CD14-positive monocyte (primary cell): Measurements from ENCODE around the gene DCD. TPM values are rescaled to one million over a fixed set of nuclear protein-coding genes. Genes with fewer than 3 reads are reported as not detected.

Experiments
- DNase-seq, 3 donors: peaks; one replicate each; pipeline ENCODE4 v3.0.0-alpha.2; 2011 to 2022
- H2AFZ ChIP-seq: 2 replicates; pipeline ENCODE4 v1.6.0; 2012; ENCODE audit warnings: mild to moderate bottlenecking, low read depth, low read length, inconsistent platforms; ENCODE audit not compliant: insufficient read depth, poor library complexity, severe bottlenecking
- H3K27ac ChIP-seq, 2 donors: 1 replicate in 1 of 2; 2 replicates in 1 of 2; pipeline ENCODE4 v1.5.1; 2012 to 2013; ENCODE audit warnings: low read length in 2 of 2, control low read depth in 1 of 2, inconsistent platforms in 1 of 2, low read depth in 1 of 2, mild to moderate bottlenecking in 1 of 2
- H3K27me3 ChIP-seq, 2 donors: one replicate each; pipeline versions ENCODE4 v1.6.0 to v1.6.1; 2011 to 2013; ENCODE audit warnings: low read length in 2 of 2; ENCODE audit not compliant: control insufficient read depth in 2 of 2, insufficient read depth in 2 of 2
- H3K36me3 ChIP-seq, 2 donors: replicated peaks in 1 of 2; 1 replicate in 1 of 2; 2 replicates in 1 of 2; pipeline versions ENCODE4 v1.5.1 to v1.6.1; 2012 to 2013; ENCODE audit warnings: low read length in 2 of 2, control low read depth in 1 of 2, inconsistent platforms in 1 of 2, mild to moderate bottlenecking in 1 of 2; ENCODE audit not compliant: insufficient read depth in 2 of 2, control insufficient read depth in 1 of 2
- H3K4me1 ChIP-seq, 2 donors: 1 replicate in 1 of 2; 2 replicates in 1 of 2; pipeline versions ENCODE4 v1.5.1 to v1.6.1; 2012 to 2013; ENCODE audit warnings: low read length in 2 of 2, control low read depth in 1 of 2, inconsistent platforms in 1 of 2, mild to moderate bottlenecking in 1 of 2, moderate library complexity in 1 of 2; ENCODE audit not compliant: insufficient read depth in 2 of 2, control insufficient read depth in 1 of 2
- H3K4me2 ChIP-seq: replicated peaks from 2 replicates; pipeline ENCODE3; 2012; ENCODE audit warnings: low read length, moderate library complexity, mild to moderate bottlenecking; ENCODE audit not compliant: poor library complexity, severe bottlenecking; ENCODE audit errors: extremely low read depth
- H3K4me3 ChIP-seq, 3 experiments: fragments of 200-600 bp in 1 of 3; sonication (generic) in 1 of 3; replicated peaks in 1 of 3; 1 replicate in 2 of 3; 2 replicates in 1 of 3; pipeline ENCODE4 v1.5.1; 2011 to 2013; ENCODE audit warnings: low read length in 3 of 3, mild to moderate bottlenecking in 3 of 3, control low read depth in 2 of 3, low read depth in 2 of 3, inconsistent platforms in 1 of 3, moderate library complexity in 1 of 3
- H3K79me2 ChIP-seq: 2 replicates; pipeline ENCODE4 v1.6.0; 2012; ENCODE audit warnings: mild to moderate bottlenecking, control low read depth, inconsistent platforms, low read length, moderate library complexity; ENCODE audit not compliant: insufficient read depth
- H3K9ac ChIP-seq: 2 replicates; pipeline ENCODE4 v1.6.0; 2017; ENCODE audit warnings: low read length, mild to moderate bottlenecking; ENCODE audit not compliant: insufficient read depth, poor library complexity, severe bottlenecking
- H3K9me3 ChIP-seq, 2 donors: replicated peaks in 1 of 2; 1 replicate in 1 of 2; 2 replicates in 1 of 2; pipeline versions ENCODE4 v1.5.1 to v1.6.1; 2012 to 2013; ENCODE audit warnings: low read length in 2 of 2, control low read depth in 1 of 2; ENCODE audit not compliant: control insufficient read depth in 1 of 2, insufficient read depth in 1 of 2
- H4K20me1 ChIP-seq: 2 replicates; pipeline ENCODE4 v1.6.0; 2012; ENCODE audit warnings: mild to moderate bottlenecking, low read length, control low read depth, moderate library complexity; ENCODE audit not compliant: insufficient read depth
- H3K27ac Mint-ChIP-seq, 7 donors: one replicate each; pipeline ENCODE4 v1.8.0; 2020; ENCODE audit warnings: mild to moderate bottlenecking in 7 of 7, mixed read lengths in 7 of 7, moderate library complexity in 6 of 7, inconsistent platforms in 2 of 7
- H3K27me3 Mint-ChIP-seq, 3 donors: one replicate each; pipeline ENCODE4 v1.8.0; 2021 to 2022; ENCODE audit warnings: low read depth in 3 of 3, mild to moderate bottlenecking in 3 of 3, mixed read lengths in 3 of 3, moderate library complexity in 3 of 3, inconsistent platforms in 1 of 3
- H3K36me3 Mint-ChIP-seq, 2 donors: one replicate each; pipeline ENCODE4 v1.8.0; 2020; ENCODE audit warnings: mixed read lengths in 2 of 2, inconsistent platforms in 1 of 2, mild to moderate bottlenecking in 1 of 2
- H3K4me1 Mint-ChIP-seq: one replicate; pipeline ENCODE4 v1.8.0; 2020; ENCODE audit warnings: mild to moderate bottlenecking, mixed read lengths
- H3K4me3 Mint-ChIP-seq, 2 donors: one replicate each; pipeline ENCODE4 v1.8.0; 2020; ENCODE audit warnings: mild to moderate bottlenecking in 2 of 2, mixed read lengths in 2 of 2, moderate library complexity in 1 of 2
- H3K9me3 Mint-ChIP-seq, 7 donors: one replicate each; pipeline ENCODE4 v1.8.0; 2020 to 2022; ENCODE audit warnings: mixed read lengths in 7 of 7, mild to moderate bottlenecking in 6 of 7, moderate library complexity in 6 of 7, inconsistent platforms in 2 of 7
- CTCF ChIP-seq: fragments of 200-600 bp; IDR thresholded peaks from one replicate; pipeline ENCODE4 v1.8.0; 2022; ENCODE audit warnings: antibody characterized with exemption, mild to moderate bottlenecking
- WGBS: methylation state at CpG from one replicate; pipeline ENCODE4 v1.1.5; 2013; ENCODE audit warnings: missing lambda C conversion rate; ENCODE audit not compliant: insufficient coverage; 5-methylcytosine and 5-hydroxymethylcytosine counted together
- intact Hi-C, 2 donors: fragments of 100-400 bp; cut with micrococcal nuclease; formaldehyde crosslinking; loops; one replicate each; pipeline versions ENCODE4 v1.15.0 to v1.15.1; 2023
- polyA plus RNA-seq, 3 donors: library from polyadenylated mRNA; depleted of rRNA in 1 of 3; unstranded in 2 of 3; stranded (reverse) in 1 of 3; fragments of 300-500 nt in 2 of 3; fragments of >200 nt in 1 of 3; fragmentation: Illumina TruSeq in 2 of 3; gene quantifications; 1 replicate in 2 of 3; 2 replicates in 1 of 3; pipeline ENCODE4 v1.2.3, GENCODE V29; 2012 to 2021

Gene DCD
- polyA plus RNA-seq, 3 donors = not detected

GRCh38 chr12:54596526-54596946 is 51.6 kb downstream of the DCD start:
- DNase-seq = peak; percentile 31 to 46 (median 44)
- H3K9me3 Mint-ChIP-seq = no peaks in the 10 kb centered on the region
- H3K27ac ChIP-seq = no peak overlapping the region
- no peaks in the 10 kb centered on the region for H3K9me3 ChIP-seq
- peak; percentile 86 for TF ChIP-seq CTCF
- no peak overlapping the region for H3K4me3 Mint-ChIP-seq
- 34% methylated on average over 3 of the region's 3 CpGs for WGBS
- H3K27me3 ChIP-seq = no peaks in the 10 kb centered on the region
- H3K4me3 ChIP-seq = no peak overlapping the region
- no peaks in the 10 kb centered on the region for H4K20me1 ChIP-seq
- no peaks in the 10 kb centered on the region for H3K4me1 ChIP-seq
- H3K27me3 Mint-ChIP-seq = peaks cover 8 to 19% (median 13%) of the 10 kb centered on the region in 3 donors
- H3K36me3 Mint-ChIP-seq = no peaks in the 10 kb centered on the region
- H2AFZ ChIP-seq = no peak overlapping the region
- no peaks in the 10 kb centered on the region for H3K79me2 ChIP-seq
- intact Hi-C loops = no loop called here
- no peaks in the 10 kb centered on the region for H3K36me3 ChIP-seq
- H3K9ac ChIP-seq = no peak overlapping the region
- no peak overlapping the region for H3K27ac Mint-ChIP-seq
- H3K4me2 ChIP-seq = no peak overlapping the region
- H3K4me1 Mint-ChIP-seq = peaks cover 2% of the 10 kb centered on the region

DNA sequence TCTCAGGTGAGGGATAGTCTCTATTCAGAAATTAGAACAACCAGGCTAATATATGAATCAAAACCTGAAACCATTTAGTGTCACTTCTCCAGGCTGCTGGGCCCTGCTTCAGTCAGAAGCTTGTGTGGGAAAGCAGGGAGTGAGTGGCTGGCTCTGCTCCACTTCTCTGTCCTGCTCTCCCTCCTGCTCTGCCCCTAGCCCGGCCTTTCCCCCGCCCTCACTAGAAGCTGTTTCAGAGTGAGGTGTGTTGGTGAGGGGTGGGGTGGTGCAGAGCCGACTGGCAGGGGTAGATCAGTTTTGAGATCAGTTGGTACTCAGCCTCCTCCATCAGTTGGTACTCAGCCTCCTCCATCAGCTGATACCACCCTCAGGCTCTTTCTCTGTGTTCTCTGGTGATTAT is 52.7 kb downstream of the DCD start:
- H3K27me3 Mint-ChIP-seq = peaks cover 14 to 22% (median 19%) of the 10 kb centered on the region in 3 donors
- peaks cover 0 to 6% of the 10 kb centered on the region in 2 donors for H3K27me3 ChIP-seq
- H3K79me2 ChIP-seq = no peaks in the 10 kb centered on the region
- no CpG with 5 or more reads among the region's 3 CpGs for WGBS
- H3K9me3 ChIP-seq = no peaks in the 10 kb centered on the region
- no peak overlapping the region for H3K27ac Mint-ChIP-seq
- H3K9ac ChIP-seq = no peak overlapping the region
- H3K4me3 ChIP-seq = no peak overlapping the region
- DNase-seq = no peak
- H2AFZ ChIP-seq = no peak overlapping the region
- H4K20me1 ChIP-seq = no peaks in the 10 kb centered on the region
- intact Hi-C loops = no loop called here
- no peaks in the 10 kb centered on the region for H3K36me3 Mint-ChIP-seq
- peaks cover 2% of the 10 kb centered on the region for H3K4me1 Mint-ChIP-seq
- H3K36me3 ChIP-seq = no peaks in the 10 kb centered on the region
- no peak overlapping the region for H3K4me3 Mint-ChIP-seq
- no peak overlapping the region for H3K27ac ChIP-seq
- no peaks in the 10 kb centered on the region for H3K9me3 Mint-ChIP-seq
- no peaks in the 10 kb centered on the region for H3K4me1 ChIP-seq
- H3K4me2 ChIP-seq = no peak overlapping the region
- no peak for TF ChIP-seq CTCF

Other genes starting within 250 kb of the DCD start
- 100 to 1,000 TPM in 1 of 3 donors, 10 to 100 TPM in 2; 85.5 to 142 (median 99.4) TPM for gene ITGA5, start 229.1 kb downstream of the DCD start, polyA plus RNA-seq
- gene GTSF1, start 174.8 kb downstream of the DCD start, polyA plus RNA-seq = 1 to 10 TPM; 2.6 to 5.8 (median 3.1) TPM
- 100 to 1,000 TPM; 105 to 188 (median 160) TPM for gene NCKAP1L, start 150.6 kb downstream of the DCD start, polyA plus RNA-seq
- gene PDE1B, start 98.8 kb downstream of the DCD start, polyA plus RNA-seq = 10 to 100 TPM in 1 of 3 donors, under 1 TPM in 2; 0.57 to 17.5 (median 0.82) TPM
- gene PPP1R1A, start 59.7 kb downstream of the DCD start, polyA plus RNA-seq = not detected
- gene LACRT, start 13.5 kb downstream of the DCD start, polyA plus RNA-seq = not detected
- gene MUCL1, start 206.2 kb upstream of the DCD start, polyA plus RNA-seq = not detected